Prostate gland (tissue), 2 donors: ENCODE results near the gene FOXJ3. TPM values are rescaled to one million over a fixed set of nuclear protein-coding genes. Genes with fewer than 3 reads are reported as not detected.

Source experiments
- DNase-seq: peaks from one replicate; pipeline ENCODE4 v3.0.0-alpha.2; 2019; ENCODE audit warnings: low spot score
- H3K27ac ChIP-seq, 2 donors: fragments of 200-600 bp; sonication (generic); 2 replicates each; pipeline ENCODE4 v1.5.1; 2017 to 2019
- H3K27me3 ChIP-seq: fragments of 200-600 bp; sonication (generic); replicated peaks from 2 replicates; pipeline ENCODE4 v1.5.1; 2019; ENCODE audit not compliant: insufficient read depth
- H3K36me3 ChIP-seq, 2 donors: fragments of 200-600 bp; sonication (generic); 1 replicate in 1 of 2; 2 replicates in 1 of 2; pipeline versions ENCODE4 v1.5.1 to v1.8.1; 2017 to 2019
- H3K4me1 ChIP-seq: fragments of 200-600 bp; sonication (generic); replicated peaks from 2 replicates; pipeline ENCODE4 v1.5.1; 2019
- H3K4me3 ChIP-seq, 2 donors: fragments of 200-600 bp; sonication (generic); 2 replicates each; pipeline ENCODE4 v1.5.1; 2017 to 2019
- H3K9me3 ChIP-seq: fragments of 200-600 bp; sonication (generic); 2 replicates; pipeline ENCODE4 v1.5.1; 2017
- POLR2A ChIP-seq: fragments of 450-650 bp; IDR thresholded peaks from one replicate; pipeline ENCODE4 v1.6.1; 2016; ENCODE audit warnings: antibody characterized with exemption, mild to moderate bottlenecking
- POLR2AphosphoS5 ChIP-seq: sonication (generic); formaldehyde crosslinking; IDR thresholded peaks from one replicate; pipeline ENCODE4 v1.6.1; 2017; ENCODE audit warnings: antibody characterized with exemption
- WGBS: methylation state at CpG from one replicate; pipeline ENCODE4 v1.1.5; 2018; 5-methylcytosine and 5-hydroxymethylcytosine counted together
- intact Hi-C: fragments of 100-400 bp; cut with DNase I; formaldehyde crosslinking; loops from one replicate; pipeline ENCODE4 v1.14.2; 2022
- total RNA-seq, 2 donors: library from RNA; depleted of rRNA; stranded (reverse); fragments of >200 nt; gene quantifications; one replicate each; pipeline ENCODE4 v1.1.0, GENCODE V29; 2016
- TF ChIP-seq, protein P1 (sequence below), 4 experiments: fragments of 200-600 bp in 2 of 4; fragments of 450-650 bp in 2 of 4; sonication (generic) in 2 of 4; IDR thresholded peaks; 1 replicate in 3 of 4; 2 replicates in 1 of 4; pipeline ENCODE4 v1.5.1; 2016 to 2019; ENCODE audit warnings: antibody characterized with exemption in 4 of 4, mild to moderate bottlenecking in 2 of 4, moderate library complexity in 2 of 4

The FOXJ3 gene
- total RNA-seq, 2 donors from 2014 or later: 54.1 to 58.5 TPM

DNA sequence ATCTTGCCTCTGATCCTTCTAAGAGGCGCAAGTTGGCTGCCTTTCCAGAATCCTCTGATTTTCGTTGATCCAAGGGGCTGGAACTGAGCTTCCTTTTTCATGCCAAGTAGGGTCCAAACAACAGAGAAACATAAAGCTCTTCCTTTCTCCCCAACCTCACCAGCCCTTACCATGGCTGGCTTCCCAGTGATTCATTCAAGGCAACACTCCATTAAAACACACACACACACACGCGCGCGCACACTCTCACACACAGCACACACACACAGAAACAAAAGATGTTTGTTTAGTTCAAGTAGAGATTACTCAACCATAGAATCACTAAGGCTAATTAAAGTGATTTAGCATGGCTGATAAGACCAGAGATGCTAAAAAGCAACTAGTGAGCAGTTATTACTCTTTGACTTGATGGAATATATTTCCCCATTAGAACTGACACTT, 157.5 kb downstream of the FOXJ3 start:
- no peak for DNase-seq
- H3K4me1 ChIP-seq: peaks cover 22% of the 10 kb centered on the region
- no peaks in the 10 kb centered on the region for H3K9me3 ChIP-seq
- H3K4me3 ChIP-seq: no peak overlapping the region
- H3K36me3 ChIP-seq: no peaks in the 10 kb centered on the region
- intact Hi-C loops: loop anchor here (5.0 to 10.0 kb wide), 3 partner anchors 143 to 277 kb away; partner anchors contain the start of genes PPCS and ZMYND12
- WGBS: 14% methylated on average over 6 of the region's 6 CpGs
- H3K27ac ChIP-seq: peak overlapping the region in 1 of 2 donors; percentile 4
- H3K27me3 ChIP-seq: no peaks in the 10 kb centered on the region
- peak; percentile 34 for TF ChIP-seq POLR2AphosphoS5
- TF ChIP-seq, protein P1, sequence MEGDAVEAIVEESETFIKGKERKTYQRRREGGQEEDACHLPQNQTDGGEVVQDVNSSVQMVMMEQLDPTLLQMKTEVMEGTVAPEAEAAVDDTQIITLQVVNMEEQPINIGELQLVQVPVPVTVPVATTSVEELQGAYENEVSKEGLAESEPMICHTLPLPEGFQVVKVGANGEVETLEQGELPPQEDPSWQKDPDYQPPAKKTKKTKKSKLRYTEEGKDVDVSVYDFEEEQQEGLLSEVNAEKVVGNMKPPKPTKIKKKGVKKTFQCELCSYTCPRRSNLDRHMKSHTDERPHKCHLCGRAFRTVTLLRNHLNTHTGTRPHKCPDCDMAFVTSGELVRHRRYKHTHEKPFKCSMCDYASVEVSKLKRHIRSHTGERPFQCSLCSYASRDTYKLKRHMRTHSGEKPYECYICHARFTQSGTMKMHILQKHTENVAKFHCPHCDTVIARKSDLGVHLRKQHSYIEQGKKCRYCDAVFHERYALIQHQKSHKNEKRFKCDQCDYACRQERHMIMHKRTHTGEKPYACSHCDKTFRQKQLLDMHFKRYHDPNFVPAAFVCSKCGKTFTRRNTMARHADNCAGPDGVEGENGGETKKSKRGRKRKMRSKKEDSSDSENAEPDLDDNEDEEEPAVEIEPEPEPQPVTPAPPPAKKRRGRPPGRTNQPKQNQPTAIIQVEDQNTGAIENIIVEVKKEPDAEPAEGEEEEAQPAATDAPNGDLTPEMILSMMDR (IDR thresholded peaks at IDR 0.05): no peak
- no peak for TF ChIP-seq POLR2A

DNA sequence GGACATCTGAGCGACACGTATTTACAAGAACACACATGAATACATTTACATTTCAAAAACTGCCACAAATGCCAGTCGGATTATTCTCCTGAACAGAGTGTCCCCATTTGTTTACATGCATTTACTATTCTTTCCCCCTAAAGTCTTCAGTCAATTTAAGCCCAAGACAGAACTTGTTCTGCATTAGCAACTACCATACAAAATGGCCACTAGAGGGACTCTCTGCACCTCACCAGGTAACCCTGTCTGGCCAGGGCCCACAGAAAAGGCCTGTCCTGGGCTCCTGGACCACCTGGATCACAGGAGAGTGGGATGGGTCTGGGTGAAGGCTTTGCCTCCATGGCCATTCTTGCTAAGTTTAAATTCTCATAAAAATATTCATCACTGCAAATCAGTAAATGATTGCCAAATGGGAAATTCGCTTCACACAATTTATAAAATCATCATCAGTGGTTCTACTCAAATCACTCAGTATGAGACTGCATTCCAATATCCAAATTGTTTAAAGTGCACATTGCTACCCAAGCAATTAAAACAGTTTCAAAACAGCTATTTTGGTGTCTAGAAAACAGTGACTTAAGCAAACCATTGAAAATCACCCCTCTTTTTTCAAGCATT, 158.0 kb downstream of the FOXJ3 start:
- WGBS: 43% methylated on average over 4 of the region's 4 CpGs
- intact Hi-C loops: loop anchor here (5.0 to 10.0 kb wide), 3 partner anchors 142 to 278 kb away; partner anchors contain the start of genes PPCS and ZMYND12
- TF ChIP-seq POLR2A: no peak
- TF ChIP-seq, protein P1 (IDR thresholded peaks at IDR 0.05): peak; percentile 40 to 84 (median 74)
- peak; percentile 51 for TF ChIP-seq POLR2AphosphoS5
- Histone ChIP-seq H3K27me3 (no peaks in the 10 kb centered on the region), H3K27ac (peak overlapping the region in 1 of 2 donors; percentile 4), H3K4me3 (no peak overlapping the region), H3K9me3 (no peaks in the 10 kb centered on the region), H3K4me1 (peaks cover 23% of the 10 kb centered on the region), H3K36me3 (no peaks in the 10 kb centered on the region)
- DNase-seq: peak; percentile 55

DNA sequence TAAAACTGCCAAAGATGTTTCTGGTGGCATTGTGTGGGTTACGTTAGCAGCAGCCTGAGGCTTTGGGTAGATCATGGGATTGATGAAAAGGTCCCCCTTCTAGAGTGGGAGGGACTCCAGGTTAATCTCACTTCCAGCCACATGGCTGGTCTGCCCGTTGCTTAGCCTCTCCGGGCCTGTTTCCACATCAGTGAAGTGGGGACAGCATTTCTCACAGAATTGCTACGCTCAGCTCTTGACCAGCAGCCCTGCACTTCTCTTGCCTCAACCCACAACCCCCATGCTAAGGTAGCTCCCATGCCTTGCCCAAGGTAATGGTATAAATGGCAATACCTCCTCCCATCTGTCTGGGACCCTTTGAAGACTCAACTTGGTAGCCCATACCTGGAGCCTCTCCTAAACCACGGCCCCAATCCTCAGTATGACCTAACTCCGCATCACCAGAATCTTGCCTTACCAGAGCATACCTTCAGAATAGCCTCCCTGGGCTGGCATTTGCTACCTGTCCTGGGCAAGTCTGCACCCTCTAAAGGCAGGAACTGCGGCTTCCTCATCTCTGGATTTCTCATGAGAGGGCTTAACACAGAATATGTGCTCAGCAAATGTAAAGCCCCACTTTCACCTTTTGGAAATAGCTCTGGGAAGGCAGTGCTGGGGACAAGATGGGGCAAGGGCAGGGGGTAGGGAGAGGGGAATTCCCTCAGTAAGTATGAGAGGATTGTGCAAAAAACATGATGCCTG, 159.6 kb downstream of the FOXJ3 start:
- TF ChIP-seq POLR2A: no peak
- 84% methylated on average over 7 of the region's 7 CpGs for WGBS
- no peaks in the 10 kb centered on the region for H3K36me3 ChIP-seq
- peaks cover 23% of the 10 kb centered on the region for H3K4me1 ChIP-seq
- H3K9me3 ChIP-seq: no peaks in the 10 kb centered on the region
- H3K27ac ChIP-seq: peak overlapping the region in 1 of 2 donors; percentile 74
- no peak for DNase-seq
- no peaks in the 10 kb centered on the region for H3K27me3 ChIP-seq
- intact Hi-C loops: loop anchor here (5.0 to 10.0 kb wide), 3 partner anchors 141 to 279 kb away; partner anchors contain the start of genes PPCS and ZMYND12
- H3K4me3 ChIP-seq: no peak overlapping the region

DNA sequence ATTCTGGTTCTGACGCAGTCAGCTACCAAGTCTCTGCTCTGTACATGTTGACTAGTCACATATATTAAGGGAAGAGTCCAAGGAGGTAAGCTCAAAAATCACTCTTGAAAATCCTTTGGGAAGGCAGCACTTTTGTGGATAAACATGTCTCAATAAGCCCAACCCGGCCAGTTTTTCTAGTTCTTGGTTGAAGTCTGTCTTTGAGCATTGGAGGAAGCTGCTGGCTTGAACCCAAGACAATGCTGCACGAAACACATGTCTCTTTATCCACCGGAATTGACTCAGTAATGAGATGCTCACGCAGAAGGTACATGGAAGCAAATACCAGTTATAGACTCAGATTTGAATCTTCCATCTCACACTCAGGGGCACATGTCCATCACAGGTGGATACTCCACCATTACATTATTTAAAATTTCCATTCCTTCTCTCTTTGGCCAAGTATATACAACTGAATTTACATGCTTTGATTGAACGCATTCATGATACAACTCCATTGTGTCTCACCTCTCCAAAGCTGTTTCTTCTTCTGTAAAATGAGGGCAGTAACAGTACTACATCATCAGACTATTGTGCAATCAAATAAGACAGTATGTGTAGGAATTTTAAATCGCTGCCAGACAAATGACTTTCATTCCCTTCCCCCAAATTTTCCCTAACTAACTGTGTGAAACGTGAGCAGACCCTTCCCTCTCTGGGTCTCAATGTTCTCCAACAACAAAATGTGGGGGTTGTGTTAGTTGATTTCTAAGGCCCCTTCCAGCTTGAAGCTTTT, 160.9 kb downstream of the FOXJ3 start:
- Histone ChIP-seq H3K9me3 (no peaks in the 10 kb centered on the region), H3K27me3 (no peaks in the 10 kb centered on the region), H3K27ac (peak overlapping the region; percentile 74 to 82), H3K36me3 (no peaks in the 10 kb centered on the region), H3K4me3 (no peak overlapping the region), H3K4me1 (peaks cover 23% of the 10 kb centered on the region)
- peak; percentile 97 for DNase-seq
- intact Hi-C loops: loop anchor here (2.0 to 10.0 kb wide), 3 partner anchors 139 to 599 kb away; partner anchors contain the start of genes PPCS and ZMYND12
- TF ChIP-seq POLR2AphosphoS5: peak; percentile 94
- no peak for TF ChIP-seq POLR2A
- WGBS: 47% methylated on average over 8 of the region's 8 CpGs

DNA sequence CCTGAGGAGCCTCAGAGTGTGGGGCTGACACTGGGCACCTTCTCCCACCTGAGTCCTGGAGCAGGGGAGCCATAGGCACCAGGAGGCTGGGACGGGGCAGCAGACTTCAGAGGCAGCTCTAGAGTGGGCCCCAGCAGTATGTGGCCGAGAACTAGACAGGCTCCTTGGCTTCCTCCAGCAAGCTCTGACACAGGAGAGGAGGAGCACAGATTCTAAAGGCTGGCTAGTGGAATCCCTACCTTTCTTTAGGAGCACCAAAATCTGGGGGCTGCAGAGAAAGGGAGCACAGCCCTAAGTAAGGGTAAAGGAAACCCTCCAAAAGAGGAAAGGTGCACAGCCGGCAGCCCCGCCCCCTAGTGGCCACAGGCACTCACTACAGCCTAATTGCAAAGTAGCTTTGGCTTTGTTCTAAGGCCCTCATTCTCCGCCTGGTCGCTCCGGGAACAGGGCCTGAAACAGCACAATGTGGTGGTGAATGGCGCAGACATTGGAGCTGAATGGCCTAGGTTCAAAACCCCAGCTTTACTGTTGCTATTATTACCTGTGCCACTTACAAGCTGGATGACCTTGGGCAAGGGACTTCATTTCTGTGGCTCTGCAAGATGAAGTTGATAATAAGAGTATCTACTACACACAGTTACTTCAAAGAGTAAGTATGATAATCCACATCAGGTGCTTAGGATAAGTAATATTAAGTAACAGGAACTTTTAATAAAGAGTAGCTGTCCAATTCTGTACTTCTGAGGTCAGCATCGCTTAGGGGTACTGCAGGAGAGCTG, 161.7 kb downstream of the FOXJ3 start:
- TF ChIP-seq POLR2A (no peak), POLR2AphosphoS5 (no peak)
- TF ChIP-seq, protein P1 (IDR thresholded peaks at IDR 0.05): peak; percentile 87 to 93 (median 89)
- H3K4me1 ChIP-seq: peaks cover 22% of the 10 kb centered on the region
- no peak overlapping the region for H3K4me3 ChIP-seq
- H3K27me3 ChIP-seq: no peaks in the 10 kb centered on the region
- DNase-seq: peak; percentile 49
- intact Hi-C loops: loop anchor here (2.0 to 10.0 kb wide), 3 partner anchors 139 to 599 kb away; partner anchors contain the start of genes PPCS and ZMYND12
- H3K36me3 ChIP-seq: no peaks in the 10 kb centered on the region
- peak overlapping the region; percentile 74 to 82 for H3K27ac ChIP-seq
- WGBS: 28% methylated on average over 9 of the region's 9 CpGs
- H3K9me3 ChIP-seq: no peaks in the 10 kb centered on the region
